Activated CD8-positive, alpha-beta memory T cell treated with anti-CD3 and anti-CD28 coated beads, Interleukin-2, amount 50 U/mL, for 1 hour (primary cell): ENCODE measurements around the gene TNK2.
"Not testable (repeated sequence)": the region's sequence is repeated elsewhere in the genome, so short reads cannot be mapped to it uniquely, and the experiment has no call there.

Experiments
- DNase-seq: peaks from one replicate; pipeline ENCODE4 v3.0.0-alpha.2; 2020; ENCODE audit errors: extremely low read depth

Gene TNK2

GRCh38 chr3:195850857-195851543, 57.4 kb downstream of the TNK2 start:
- DNase-seq = peak; percentile 52

- DNase-seq = no peak
Observed at GRCh38 chr3:195849322-195850074, 58.9 kb downstream of the TNK2 start.

- no peak for DNase-seq
Observed at GRCh38 chr3:195847055-195847950, 61.0 kb downstream of the TNK2 start.

- no peak for DNase-seq
Observed at GRCh38 chr3:195845483-195845882, 62.9 kb downstream of the TNK2 start.

- no peak for DNase-seq
Observed at GRCh38 chr3:195844671-195845218, 63.6 kb downstream of the TNK2 start.

- no peak for DNase-seq
Observed at GRCh38 chr3:195839260-195840010, 68.9 kb downstream of the TNK2 start.

GRCh38 chr3:195838714-195839113, 69.6 kb downstream of the TNK2 start:
- DNase-seq = no peak

- no peak for DNase-seq
Observed at GRCh38 chr3:195836476-195837135, 71.7 kb downstream of the TNK2 start.

GRCh38 chr3:195835791-195836190, 72.6 kb downstream of the TNK2 start:
- DNase-seq = no peak

GRCh38 chr3:195834675-195835583, 73.4 kb downstream of the TNK2 start:
- DNase-seq = no peak

GRCh38 chr3:195829897-195830254, 78.5 kb downstream of the TNK2 start:
- DNase-seq = no peak

- DNase-seq = no peak
Observed at GRCh38 chr3:195828762-195829161, 79.6 kb downstream of the TNK2 start.

- no peak for DNase-seq
Observed at GRCh38 chr3:195825857-195826804, 82.2 kb downstream of the TNK2 start.

GRCh38 chr3:195825191-195825588, 83.2 kb downstream of the TNK2 start:
- DNase-seq = no peak

GRCh38 chr3:195824425-195825190, 83.7 kb downstream of the TNK2 start:
- DNase-seq = not testable (repeated sequence)

- DNase-seq = no peak
Observed at GRCh38 chr3:195823999-195824398, 84.4 kb downstream of the TNK2 start.

- DNase-seq = no peak
Observed at GRCh38 chr3:195823280-195823679, 85.1 kb downstream of the TNK2 start.
